NCI-H2196 treated with DMSO at 0.1 percent for 48 hours (cell line): ENCODE measurements around the gene SNED1.

Source experiments
- DNase-seq: peaks from one replicate; lab custom pipeline; 2025; ENCODE audit not compliant: unreplicated experiment; lab: John Stamatoyannopoulos, UW

Gene SNED1

GRCh38 chr2:241066171-241066892 lies 67.9 kb downstream of the SNED1 start:
- DNase-seq, result no peak

GRCh38 chr2:241066893-241067341 lies 68.5 kb downstream of the SNED1 start:
- DNase-seq, result no peak

- DNase-seq, result no peak
Observed at GRCh38 chr2:241067501-241068135, 69.2 kb downstream of the SNED1 start.

- DNase-seq, result no peak
Observed at GRCh38 chr2:241068136-241068941, 69.9 kb downstream of the SNED1 start.

- DNase-seq, result no peak
Observed at GRCh38 chr2:241068942-241069810, 70.8 kb downstream of the SNED1 start.

- DNase-seq, result no peak
Observed at GRCh38 chr2:241069821-241070281, 71.4 kb downstream of the SNED1 start.

- DNase-seq, result no peak
Observed at GRCh38 chr2:241070361-241070760, 71.9 kb downstream of the SNED1 start.

GRCh38 chr2:241070811-241071676 lies 72.6 kb downstream of the SNED1 start:
- DNase-seq, result no peak

GRCh38 chr2:241071677-241072111 lies 73.3 kb downstream of the SNED1 start:
- DNase-seq, result no peak

- no peak for DNase-seq
Observed at GRCh38 chr2:241072151-241072550, 73.7 kb downstream of the SNED1 start.

GRCh38 chr2:241072553-241073165 lies 74.2 kb downstream of the SNED1 start:
- no peak for DNase-seq

- no peak for DNase-seq
Observed at GRCh38 chr2:241073166-241074064, 75.0 kb downstream of the SNED1 start.

GRCh38 chr2:241074065-241074818 lies 75.8 kb downstream of the SNED1 start:
- DNase-seq, result no peak

GRCh38 chr2:241074901-241075540 lies 76.6 kb downstream of the SNED1 start:
- DNase-seq, result no peak

- no peak for DNase-seq
Observed at GRCh38 chr2:241080405-241081189, 82.2 kb downstream of the SNED1 start.

GRCh38 chr2:241081190-241081642 lies 82.8 kb downstream of the SNED1 start:
- DNase-seq, result no peak
